Measurements from ENCODE around the gene DCXR.

- TF ChIP-seq CTCF (IDR thresholded peaks at IDR 0.05; ENCODE audit: insufficient read depth, low read depth, low read length) (no peak), EZH2 (IDR thresholded peaks at IDR 0.05; ENCODE audit: insufficient read depth, low read length) (no peak)
These were observed 33.8 kb downstream of the DCXR start for GRCh38 chr17:82003411-82004381.

Measured in astrocyte (in vitro differentiated cells and primary cell).